ENCODE measurements around the gene IGSF22. TPM values are rescaled to one million over a fixed set of nuclear protein-coding genes. Genes with fewer than 3 reads are reported as not detected.

IGSF22 gene
- polyA plus RNA-seq, 1 of the 3 experiments (the other 2 are of a cell fraction), result 0.02 TPM

- TF ChIP-seq RCOR1 (IDR thresholded peaks at IDR 0.05; ENCODE audit: low read length) (no peak), ZBTB33 (IDR thresholded peaks at IDR 0.05; ENCODE audit: borderline replicate concordance, low read depth) (no peak), REST (IDR thresholded peaks at IDR 0.05; ENCODE audit: low read depth, low read length) (no peak), MEF2A (IDR thresholded peaks at IDR 0.05; ENCODE audit: borderline replicate concordance, low read depth) (no peak), IRF3 (IDR thresholded peaks at IDR 0.05; ENCODE audit: low read depth, low read length) (no peak), POLR2AphosphoS5 (IDR thresholded peaks at IDR 0.05; ENCODE audit: low read depth, low read length) (no peak), NRF1 (IDR thresholded peaks at IDR 0.05; ENCODE audit: low read depth, low read length) (no peak), YY1 (IDR thresholded peaks at IDR 0.05; ENCODE audit: low read depth) (no peak), SMC3 (IDR thresholded peaks at IDR 0.05; ENCODE audit: low read depth, low read length) (no peak), JUND (IDR thresholded peaks at IDR 0.05) (no peak), ELF1 (IDR thresholded peaks at IDR 0.05) (no peak), RFX5 (IDR thresholded peaks at IDR 0.05; ENCODE audit: low read length) (no peak), EP300 (IDR thresholded peaks at IDR 0.05; ENCODE audit: borderline replicate concordance in 1 of 2, low read depth in 1 of 2, low read length in 1 of 2) (no peak), FOXM1 (IDR thresholded peaks at IDR 0.05; ENCODE audit: low read depth) (no peak), GATA2 (CRISPR knock-in tag; IDR thresholded peaks at IDR 0.05) (no peak), RXRA (IDR thresholded peaks at IDR 0.05; ENCODE audit: borderline replicate concordance, low read depth) (no peak), FOSL2 (IDR thresholded peaks at IDR 0.05; ENCODE audit: borderline replicate concordance, low read depth) (no peak), TAF1 (IDR thresholded peaks at IDR 0.05; ENCODE audit: borderline replicate concordance, low read depth, low read length) (no peak)
- Histone ChIP-seq H3K4me2 (no peak overlapping the region), H3F3A (replicated peaks; ENCODE audit: insufficient read depth) (no peaks in the 10 kb centered on the region), H3K36me3 (replicated peaks in 1 of 2; ENCODE audit: control insufficient read depth in 1 of 2, insufficient read depth in 2 of 2, low read length in 1 of 2) (no peaks in the 10 kb centered on the region), H3K79me2 (ENCODE audit: insufficient read depth) (no peaks in the 10 kb centered on the region), H3K27me3 (ENCODE audit: insufficient read depth) (no peaks in the 10 kb centered on the region), H3K9ac (no peak overlapping the region), H3K4me1 (ENCODE audit: control insufficient read depth in 1 of 2, insufficient read depth in 2 of 2, low read depth in 1 of 2, low read length in 1 of 2) (peaks cover 5 to 9% of the 10 kb centered on the region in 2 experiments; a peak in 1 of 4 replicates), H2AFZ (ENCODE audit: low read depth) (no peak overlapping the region), H3K9me3 (no peaks in the 10 kb centered on the region), H3K4me3 (ENCODE audit: low read depth in 2 of 2, low read length in 1 of 2) (no peak overlapping the region), H4K20me1 (ENCODE audit: insufficient read depth) (no peaks in the 10 kb centered on the region), H3K27ac (ENCODE audit: low read depth in 2 of 2, low read length in 1 of 2) (no peak overlapping the region), H3K9me2 (no peaks in the 10 kb centered on the region)
- ChIA-PET CTCF (interaction anchor here (1.0 to 1.4 kb wide), 2 partner anchors 12 to 21 kb away, joined by 3 to 4 read pairs; no protein-coding TSS in a partner anchor), POLR2A (no interaction called here)
- no peak for DNase-seq
- 47% methylated on average over 3 of the region's 3 CpGs for WGBS (ENCODE audit: low lambda C conversion rate)
These were observed 26.5 kb upstream of the IGSF22 start for GRCh38 chr11:18752502-18752901.
